IPS-18c (cell line): Measurements from ENCODE around the gene MEIOB.
"Not testable (repeated sequence)": the region's sequence is repeated elsewhere in the genome, so short reads cannot be mapped to it uniquely, and the experiment has no call there.

ENCODE experiments used
- H3K4me3 ChIP-seq: 2 replicates; pipeline ENCODE4 v1.7.0; 2013; ENCODE audit warnings: low read depth, mild to moderate bottlenecking, low read length, moderate library complexity; ENCODE audit not compliant: insufficient read depth
- H3K9me3 ChIP-seq: one replicate; pipeline ENCODE4 v1.6.1; 2013; ENCODE audit warnings: mild to moderate bottlenecking, low read length, moderate library complexity; ENCODE audit not compliant: control insufficient read depth, insufficient read depth

The MEIOB gene

GRCh38 chr16:1909561-1910231, 37.7 kb upstream of the MEIOB start:
- H3K4me3 ChIP-seq: no peak overlapping the region
- H3K9me3 ChIP-seq: no peaks in the 10 kb centered on the region

GRCh38 chr16:1908983-1909382, 37.0 kb upstream of the MEIOB start:
- no peaks in the 10 kb centered on the region for H3K9me3 ChIP-seq
- H3K4me3 ChIP-seq: no peak overlapping the region

GRCh38 chr16:1908184-1908583, 36.2 kb upstream of the MEIOB start:
- no peak overlapping the region for H3K4me3 ChIP-seq
- no peaks in the 10 kb centered on the region for H3K9me3 ChIP-seq

GRCh38 chr16:1907226-1907860, 35.4 kb upstream of the MEIOB start:
- Histone ChIP-seq H3K9me3 (no peaks in the 10 kb centered on the region), H3K4me3 (no peak overlapping the region)

GRCh38 chr16:1906846-1907165, 34.8 kb upstream of the MEIOB start:
- no peaks in the 10 kb centered on the region for H3K9me3 ChIP-seq
- no peak overlapping the region for H3K4me3 ChIP-seq

- Histone ChIP-seq H3K4me3 (no peak overlapping the region), H3K9me3 (no peaks in the 10 kb centered on the region)
These were observed 34.3 kb upstream of the MEIOB start for GRCh38 chr16:1906055-1906845.

GRCh38 chr16:1903845-1904840, 32.2 kb upstream of the MEIOB start:
- no peak overlapping the region for H3K4me3 ChIP-seq
- H3K9me3 ChIP-seq: no peaks in the 10 kb centered on the region

- Histone ChIP-seq H3K4me3 (no peak overlapping the region), H3K9me3 (no peaks in the 10 kb centered on the region)
These were observed 31.2 kb upstream of the MEIOB start for GRCh38 chr16:1903220-1903574.

GRCh38 chr16:1902547-1903219, 30.7 kb upstream of the MEIOB start:
- no peaks in the 10 kb centered on the region for H3K9me3 ChIP-seq
- H3K4me3 ChIP-seq: no peak overlapping the region

- Histone ChIP-seq H3K9me3 (no peaks in the 10 kb centered on the region), H3K4me3 (no peak overlapping the region)
These were observed 28.4 kb upstream of the MEIOB start for GRCh38 chr16:1900452-1900774.

GRCh38 chr16:1899641-1900451, 27.9 kb upstream of the MEIOB start:
- H3K4me3 ChIP-seq: no peak overlapping the region

GRCh38 chr16:1897692-1898091, 25.7 kb upstream of the MEIOB start:
- not testable (repeated sequence) for H3K4me3 ChIP-seq, H3K9me3 ChIP-seq

More at GRCh38 chr16:1899641-1900451, 27.9 kb upstream of the MEIOB start:
- H3K9me3 ChIP-seq: no peaks in the 10 kb centered on the region

- Histone ChIP-seq H3K9me3 (no peaks in the 10 kb centered on the region), H3K4me3 (no peak overlapping the region)
These were observed 24.1 kb upstream of the MEIOB start for GRCh38 chr16:1895949-1896675.

GRCh38 chr16:1895068-1895467, 23.1 kb upstream of the MEIOB start:
- Histone ChIP-seq H3K9me3 (no peaks in the 10 kb centered on the region), H3K4me3 (no peak overlapping the region)

GRCh38 chr16:1890708-1891050, 18.7 kb upstream of the MEIOB start:
- no peaks in the 10 kb centered on the region for H3K9me3 ChIP-seq

More at GRCh38 chr16:1890708-1891050, 18.7 kb upstream of the MEIOB start:
- no peak overlapping the region for H3K4me3 ChIP-seq
